Left lung (tissue), 10 donors: ENCODE data around the gene PLCE1. TPM values are rescaled to one million over a fixed set of nuclear protein-coding genes. Genes with fewer than 3 reads are reported as not detected.
"Not testable (repeated sequence)": the region's sequence is repeated elsewhere in the genome, so short reads cannot be mapped to it uniquely, and the experiment has no call there.

Experiments used
- ATAC-seq: fragments of 200-7000 bp; cut with Tn5 transposase; one replicate; pipeline ENCODE4 v1.9.1; 2020; ENCODE audit warnings: moderate library complexity
- DNase-seq, 4 donors: peaks; one replicate each; pipeline ENCODE4 v3.0.0-alpha.2; 2013 to 2020
- H3K27ac ChIP-seq, 2 donors: fragments of 200-600 bp; sonication (generic) in 1 of 2; one replicate each; pipeline versions ENCODE4 v1.5.0 to v1.8.0; 2020 to 2021
- H3K27me3 ChIP-seq, 2 donors: fragments of 200-600 bp; sonication (generic) in 1 of 2; one replicate each; pipeline versions ENCODE4 v1.5.0 to v1.8.0; 2020 to 2021
- H3K36me3 ChIP-seq, 2 donors: fragments of 200-600 bp; sonication (generic) in 1 of 2; one replicate each; pipeline versions ENCODE4 v1.5.0 to v1.8.0; 2020 to 2021
- H3K4me1 ChIP-seq, 2 donors: fragments of 200-600 bp; one replicate each; pipeline ENCODE4 v1.8.0; 2021
- H3K4me3 ChIP-seq, 2 donors: fragments of 200-600 bp; sonication (generic) in 1 of 2; one replicate each; pipeline versions ENCODE4 v1.5.0 to v1.8.0; 2020 to 2021; ENCODE audit warnings: mild to moderate bottlenecking in 1 of 2
- H3K9me3 ChIP-seq, 2 donors: fragments of 200-600 bp; sonication (generic) in 1 of 2; one replicate each; pipeline versions ENCODE4 v1.5.0 to v1.8.0; 2020 to 2021
- CTCF ChIP-seq, 2 donors: fragments of 200-600 bp; sonication (generic) in 1 of 2; IDR thresholded peaks; one replicate each; pipeline versions ENCODE4 v1.5.0 to v1.8.0; 2021; ENCODE audit warnings: antibody characterized with exemption in 2 of 2
- intact Hi-C, 2 donors: fragments of 100-400 bp; cut with DNase I; formaldehyde crosslinking; loops; one replicate each; pipeline versions ENCODE4 v1.11.2 to v1.14.2; 2022
- polyA plus RNA-seq, 6 donors: library from polyadenylated mRNA; unstranded; fragments of 120-200 nt; gene quantifications; one replicate each; pipeline ENCODE4 v1.2.1, GENCODE V29; 2013; ENCODE audit not compliant: insufficient read length in 6 of 6
- total RNA-seq, 2 donors: library from RNA; stranded (reverse); fragmentation: NEBNext Ultra II Directional; extraction: Animal tissue kit (Norgen Biotek cat#: 25700); gene quantifications; one replicate each; pipeline ENCODE4 v1.2.1, GENCODE V29; 2021
- donor health status: DM: no; HTN: yes; CAD: no.
- donor health status: DM: no; HTN: no; CAD: no.

The PLCE1 gene
- total and polyA plus RNA-seq, 8 donors, result 6.9 to 26.7 (median 19.3) TPM

- no peaks in the 10 kb centered on the region for H3K36me3 ChIP-seq
- ATAC-seq, result no peak
- intact Hi-C loops, result no loop called here
Observed at GRCh38 chr10:93965911-93966310, 27.8 kb upstream of the PLCE1 start.

DNA sequence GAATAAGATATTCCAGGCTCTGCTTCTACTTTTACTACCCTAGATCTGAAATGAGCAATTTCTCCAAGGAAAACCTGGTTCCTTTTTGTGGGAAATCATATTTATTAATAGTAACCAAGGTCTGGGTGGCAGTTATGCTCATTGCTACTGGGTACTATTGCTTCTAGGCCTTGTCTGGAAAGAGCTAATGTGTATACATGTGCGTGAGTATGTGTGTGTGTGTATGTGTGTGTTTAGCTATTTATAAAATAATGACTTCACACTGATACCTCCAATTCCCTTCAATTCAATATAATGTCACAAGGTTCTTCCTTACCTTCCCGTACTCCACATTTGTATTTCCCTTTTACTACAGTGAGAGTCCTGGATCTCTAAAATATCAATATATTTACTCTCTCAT lies 26.0 kb upstream of the PLCE1 start:
- ATAC-seq, result no peak
- intact Hi-C loops, result no loop called here

More at GRCh38 chr10:93965911-93966310, 27.8 kb upstream of the PLCE1 start:
- no peaks in the 10 kb centered on the region for H3K4me1 ChIP-seq
- DNase-seq, result no peak
- H3K27ac ChIP-seq, result no peak overlapping the region
- TF ChIP-seq CTCF (IDR thresholded peaks at IDR 0.05), result no peak
- H3K27me3 ChIP-seq, result no peaks in the 10 kb centered on the region
- no peak overlapping the region for H3K4me3 ChIP-seq
- H3K9me3 ChIP-seq, result no peaks in the 10 kb centered on the region

GRCh38 chr10:93968540-93968945 lies 25.2 kb upstream of the PLCE1 start:
- H3K36me3 ChIP-seq, result no peaks in the 10 kb centered on the region
- no peaks in the 10 kb centered on the region for H3K27me3 ChIP-seq
- no peaks in the 10 kb centered on the region for H3K4me1 ChIP-seq
- TF ChIP-seq CTCF (IDR thresholded peaks at IDR 0.05), result no peak
- no peak for DNase-seq
- no peak overlapping the region for H3K27ac ChIP-seq
- H3K4me3 ChIP-seq, result no peak overlapping the region
- peak; percentile 39 for ATAC-seq
- intact Hi-C loops, result no loop called here
- H3K9me3 ChIP-seq, result no peaks in the 10 kb centered on the region

More for the DNA sequence above, 26.0 kb upstream of the PLCE1 start:
- no peak for TF ChIP-seq CTCF (IDR thresholded peaks at IDR 0.05)
- H3K4me1 ChIP-seq, result no peaks in the 10 kb centered on the region
- H3K27ac ChIP-seq, result no peak overlapping the region
- no peaks in the 10 kb centered on the region for H3K36me3 ChIP-seq
- H3K9me3 ChIP-seq, result no peaks in the 10 kb centered on the region
- no peak for DNase-seq
- no peak overlapping the region for H3K4me3 ChIP-seq
- no peaks in the 10 kb centered on the region for H3K27me3 ChIP-seq

DNA sequence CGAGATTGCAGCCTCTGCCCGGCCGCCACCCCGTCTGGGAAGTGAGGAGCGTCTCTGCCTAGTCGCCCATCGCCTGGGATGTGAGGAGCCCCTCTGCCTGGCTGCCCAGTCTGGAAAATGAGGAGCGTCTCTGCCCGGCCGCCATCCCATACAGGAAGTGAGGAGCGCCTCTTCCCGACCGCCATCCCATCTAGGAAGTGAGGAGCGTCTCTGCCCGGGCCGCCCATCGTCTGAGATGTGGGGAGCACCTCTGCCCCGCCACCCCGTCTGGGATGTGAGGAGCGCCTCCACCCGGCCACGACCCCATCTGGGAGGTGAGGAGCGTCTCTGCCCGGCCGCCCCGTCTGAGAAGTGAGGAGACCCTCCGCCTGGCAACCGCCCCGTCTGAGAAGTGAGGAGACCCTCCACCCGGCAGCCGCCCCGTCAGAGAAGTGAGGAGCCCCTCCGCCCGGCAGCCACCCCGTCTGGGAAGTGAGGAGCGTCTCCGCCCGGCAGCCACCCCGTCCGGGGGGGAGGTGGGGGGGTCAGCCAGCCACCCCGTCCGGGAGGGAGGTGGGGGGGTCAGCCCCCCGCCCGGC lies 23.2 kb upstream of the PLCE1 start:
- intact Hi-C loops, DNase-seq, H3K27me3 ChIP-seq: not testable (repeated sequence)

DNA sequence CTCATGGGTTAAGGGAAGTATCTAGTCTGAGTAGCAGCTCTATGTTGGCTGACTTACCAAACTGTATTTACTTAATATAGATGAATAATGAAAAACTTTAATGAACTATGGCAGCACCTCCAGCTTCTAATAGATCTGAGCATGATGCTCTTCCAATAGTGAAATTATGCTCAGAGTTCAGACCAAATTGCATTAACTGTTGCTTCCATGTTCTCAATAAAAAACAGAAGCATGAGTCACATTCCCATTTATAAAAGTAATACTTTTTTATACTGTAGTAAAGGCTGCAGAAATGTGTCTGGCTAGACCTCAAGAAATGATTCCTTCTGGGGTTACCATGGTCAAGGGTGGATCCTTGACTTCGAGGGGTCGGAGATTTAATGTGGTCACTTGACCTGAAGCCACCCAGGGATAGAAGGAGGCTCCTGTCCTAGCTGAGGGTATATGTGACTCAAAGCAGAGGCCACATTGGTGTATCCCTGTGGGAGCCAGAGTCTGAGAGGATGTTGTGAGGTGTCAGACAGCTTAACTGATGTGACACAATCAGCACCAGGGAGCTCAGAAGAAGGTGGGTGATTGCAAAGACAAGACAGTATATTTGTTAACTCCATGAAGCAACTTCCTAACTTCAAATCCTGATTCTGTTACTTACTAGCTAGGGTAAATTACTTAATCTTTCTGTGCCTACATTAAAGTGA lies 19.8 kb upstream of the PLCE1 start:
- DNase-seq, result no peak
- no peak for TF ChIP-seq CTCF (IDR thresholded peaks at IDR 0.05)
- intact Hi-C loops, result no loop called here
- Histone ChIP-seq H3K4me1 (no peaks in the 10 kb centered on the region), H3K27ac (no peak overlapping the region), H3K27me3 (no peaks in the 10 kb centered on the region), H3K9me3 (no peaks in the 10 kb centered on the region), H3K4me3 (no peak overlapping the region), H3K36me3 (no peaks in the 10 kb centered on the region)
- no peak for ATAC-seq

More for the DNA sequence above, 23.2 kb upstream of the PLCE1 start:
- H3K4me3 ChIP-seq, H3K4me1 ChIP-seq, H3K9me3 ChIP-seq, H3K27ac ChIP-seq, ATAC-seq, H3K36me3 ChIP-seq: not testable (repeated sequence)
